ENCODE measurements around the gene PI4K2A.

DNA sequence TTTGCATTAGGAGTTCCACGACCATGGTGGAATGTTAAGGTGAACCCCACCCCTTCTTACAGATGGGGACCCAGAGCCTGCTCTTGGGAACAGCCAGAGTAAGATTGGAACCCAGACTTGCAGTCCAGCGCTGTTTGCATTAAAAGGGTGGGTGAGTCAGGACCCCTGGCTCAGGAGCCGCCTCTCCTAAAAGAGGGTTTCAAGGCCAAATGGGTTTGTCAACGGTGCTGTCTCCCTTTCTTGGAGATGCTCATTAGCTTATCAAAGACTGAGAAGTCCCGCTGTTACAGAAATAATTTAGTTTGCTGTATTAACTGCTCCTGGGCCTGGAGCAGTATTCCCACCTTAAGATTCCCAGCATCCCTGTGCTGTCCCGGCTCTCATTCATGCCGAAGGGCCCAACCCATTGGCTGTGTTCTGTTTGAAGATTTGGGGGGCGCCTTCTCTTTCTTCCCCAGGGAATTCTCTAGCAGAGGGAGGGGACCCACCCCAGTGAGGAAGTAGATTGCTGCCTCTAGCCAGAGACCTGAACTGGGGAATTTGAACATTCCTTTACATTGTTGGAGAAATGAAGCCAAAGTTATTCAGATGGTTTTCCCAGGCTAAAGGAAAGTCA is 74.9 kb downstream of the PI4K2A start:
- TF ChIP-seq, protein P1, sequence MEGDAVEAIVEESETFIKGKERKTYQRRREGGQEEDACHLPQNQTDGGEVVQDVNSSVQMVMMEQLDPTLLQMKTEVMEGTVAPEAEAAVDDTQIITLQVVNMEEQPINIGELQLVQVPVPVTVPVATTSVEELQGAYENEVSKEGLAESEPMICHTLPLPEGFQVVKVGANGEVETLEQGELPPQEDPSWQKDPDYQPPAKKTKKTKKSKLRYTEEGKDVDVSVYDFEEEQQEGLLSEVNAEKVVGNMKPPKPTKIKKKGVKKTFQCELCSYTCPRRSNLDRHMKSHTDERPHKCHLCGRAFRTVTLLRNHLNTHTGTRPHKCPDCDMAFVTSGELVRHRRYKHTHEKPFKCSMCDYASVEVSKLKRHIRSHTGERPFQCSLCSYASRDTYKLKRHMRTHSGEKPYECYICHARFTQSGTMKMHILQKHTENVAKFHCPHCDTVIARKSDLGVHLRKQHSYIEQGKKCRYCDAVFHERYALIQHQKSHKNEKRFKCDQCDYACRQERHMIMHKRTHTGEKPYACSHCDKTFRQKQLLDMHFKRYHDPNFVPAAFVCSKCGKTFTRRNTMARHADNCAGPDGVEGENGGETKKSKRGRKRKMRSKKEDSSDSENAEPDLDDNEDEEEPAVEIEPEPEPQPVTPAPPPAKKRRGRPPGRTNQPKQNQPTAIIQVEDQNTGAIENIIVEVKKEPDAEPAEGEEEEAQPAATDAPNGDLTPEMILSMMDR (IDR thresholded peaks at IDR 0.05), result no peak
- TF ChIP-seq EZH2 (IDR thresholded peaks at IDR 0.05) (no peak), EZH2phosphoT487 (IDR thresholded peaks at IDR 0.05) (no peak)

Measured in neural progenitor cell (in vitro differentiated cells).